ENCODE results near the gene SLC25A2. TPM values are rescaled to one million over a fixed set of nuclear protein-coding genes. Genes with fewer than 3 reads are reported as not detected.

SLC25A2 gene
- total RNA-seq, 2 donors from 2014 or later, result 0.55 to 0.68 TPM

- H3K9me3 ChIP-seq (ENCODE audit: control insufficient read depth, low read length), result peaks cover 93% of the 10 kb centered on the region
Measured at GRCh38 chr5:141258464-141258863, 45.4 kb downstream of the SLC25A2 start.

More at GRCh38 chr5:141258464-141258863, 45.4 kb downstream of the SLC25A2 start:
- H3K4me1 Mint-ChIP-seq, result no peaks in the 10 kb centered on the region
- no peak for TF ChIP-seq CTCF (conservative IDR thresholded peaks at IDR 0.05)
- no peaks in the 10 kb centered on the region for H3K36me3 ChIP-seq (ENCODE audit: control insufficient read depth, insufficient read depth, low read length)
- no peak for DNase-seq
- no peak overlapping the region for H3K27ac Mint-ChIP-seq
- peaks cover 98% of the 10 kb centered on the region for H3K9me3 Mint-ChIP-seq
- no peak overlapping the region for H3K4me3 ChIP-seq (ENCODE audit: low read length)
- no peaks in the 10 kb centered on the region for H3K4me1 ChIP-seq (ENCODE audit: control insufficient read depth, insufficient read depth, low read length)
- no peak overlapping the region for H3K9ac ChIP-seq (ENCODE audit: extremely low read depth, low read length, poor library complexity, severe bottlenecking)
- H3K27me3 ChIP-seq (ENCODE audit: control insufficient read depth, insufficient read depth, low read length, poor library complexity, severe bottlenecking), result no peaks in the 10 kb centered on the region
- H3K4me3 Mint-ChIP-seq, result no peak overlapping the region
- no peak overlapping the region for H3K27ac ChIP-seq (ENCODE audit: low read depth, low read length)
- H3K36me3 Mint-ChIP-seq (ENCODE audit: low read depth), result peaks cover 18% of the 10 kb centered on the region
- no peaks in the 10 kb centered on the region for H3K27me3 Mint-ChIP-seq (ENCODE audit: insufficient read depth)

Other genes with a start within 250 kb of the SLC25A2 start
- gene PCDHB2, start 209.4 kb downstream of the SLC25A2 start, total RNA-seq, result 10 to 100 TPM; 28.4 to 32.1 TPM
- gene PCDHB3, start 203.6 kb downstream of the SLC25A2 start, total RNA-seq, result 10 to 100 TPM in 1 of 2 donors, 1 to 10 TPM in 1; 4.3 to 17.7 TPM
- gene PCDHB4, start 182.2 kb downstream of the SLC25A2 start, total RNA-seq, result 1 to 10 TPM; 1.7 to 3.3 TPM
- gene PCDHB5, start 168.8 kb downstream of the SLC25A2 start, total RNA-seq, result 10 to 100 TPM in 1 of 2 donors, 1 to 10 TPM in 1; 2.4 to 43.5 TPM
- gene PCDHB6, start 154.0 kb downstream of the SLC25A2 start, total RNA-seq, result 1 to 10 TPM in 1 of 2 donors, under 1 TPM in 1; 0.66 to 2.0 TPM
- under 1 TPM; 0.42 to 0.75 TPM for gene PCDHB7, start 131.4 kb downstream of the SLC25A2 start, total RNA-seq
- gene PCDHB8, start 126.3 kb downstream of the SLC25A2 start, total RNA-seq, result 1 to 10 TPM in 1 of 2 donors, under 1 TPM in 1; 0.71 to 3.6 TPM
- gene PCDHB16, start 121.7 kb downstream of the SLC25A2 start, total RNA-seq, result 10 to 100 TPM in 1 of 2 donors, 1 to 10 TPM in 1; 9.7 to 14.8 TPM
- gene PCDHB9, start 116.9 kb downstream of the SLC25A2 start, total RNA-seq, result 1 to 10 TPM; 3.2 to 5.1 TPM
- 1 to 10 TPM; 2.9 to 3.5 TPM for gene PCDHB10, start 111.7 kb downstream of the SLC25A2 start, total RNA-seq
- 1 to 10 TPM; 2.6 to 4.7 TPM for gene PCDHB11, start 104.4 kb downstream of the SLC25A2 start, total RNA-seq
- 1 to 10 TPM; 1.6 to 5.0 TPM for gene PCDHB12, start 95.3 kb downstream of the SLC25A2 start, total RNA-seq
- gene PCDHB13, start 90.1 kb downstream of the SLC25A2 start, total RNA-seq, result 1 to 10 TPM; 1.8 to 3.3 TPM
- 1 to 10 TPM; 2.6 to 2.8 TPM for gene PCDHB14, start 80.7 kb downstream of the SLC25A2 start, total RNA-seq
- 1 to 10 TPM; 3.7 to 9.8 TPM for gene PCDHB15, start 58.7 kb downstream of the SLC25A2 start, total RNA-seq
- gene TAF7, start 16.7 kb upstream of the SLC25A2 start, total RNA-seq, result 10 to 100 TPM; 85.4 to 99.0 TPM
- 1 to 10 TPM in 1 of 2 donors, under 1 TPM in 1; 0.38 to 2.2 TPM for gene PCDHGA1, start 26.5 kb upstream of the SLC25A2 start, total RNA-seq
- gene PCDHGA2, start 34.7 kb upstream of the SLC25A2 start, total RNA-seq, result 1 to 10 TPM in 1 of 2 donors, under 1 TPM in 1; 0.09 to 2.0 TPM
- gene PCDHGA3, start 39.8 kb upstream of the SLC25A2 start, total RNA-seq, result 1 to 10 TPM in 1 of 2 donors, not detected in 1; 4.3 TPM
- gene PCDHGB1, start 46.0 kb upstream of the SLC25A2 start, total RNA-seq, result 1 to 10 TPM; 1.4 to 6.6 TPM
- 1 to 10 TPM in 1 of 2 donors, under 1 TPM in 1; 0.86 to 5.0 TPM for gene PCDHGA4, start 51.0 kb upstream of the SLC25A2 start, total RNA-seq
- 1 to 10 TPM; 1.6 to 5.2 TPM for gene PCDHGB2, start 55.9 kb upstream of the SLC25A2 start, total RNA-seq
- gene PCDHGA5, start 60.1 kb upstream of the SLC25A2 start, total RNA-seq, result 1 to 10 TPM in 1 of 2 donors, under 1 TPM in 1; 0.51 to 3.0 TPM
- 1 to 10 TPM in 1 of 2 donors, under 1 TPM in 1; 0.40 to 4.6 TPM for gene PCDHGB3, start 66.2 kb upstream of the SLC25A2 start, total RNA-seq
- 1 to 10 TPM in 1 of 2 donors, under 1 TPM in 1; 0.55 to 3.8 TPM for gene PCDHGA6, start 69.8 kb upstream of the SLC25A2 start, total RNA-seq
- gene PCDHGA7, start 78.7 kb upstream of the SLC25A2 start, total RNA-seq, result 1 to 10 TPM in 1 of 2 donors, under 1 TPM in 1; 0.40 to 1.9 TPM
- gene PCDHGB4, start 83.6 kb upstream of the SLC25A2 start, total RNA-seq, result 10 to 100 TPM; 10.7 to 13.9 TPM
- 1 to 10 TPM; 1.1 to 3.0 TPM for gene PCDHGA8, start 88.6 kb upstream of the SLC25A2 start, total RNA-seq
- 10 to 100 TPM in 1 of 2 donors, 1 to 10 TPM in 1; 1.3 to 17.3 TPM for gene PCDHGB5, start 93.9 kb upstream of the SLC25A2 start, total RNA-seq
- 1 to 10 TPM in 1 of 2 donors, under 1 TPM in 1; 0.89 to 7.3 TPM for gene PCDHGA9, start 98.7 kb upstream of the SLC25A2 start, total RNA-seq
- gene PCDHGB6, start 104.0 kb upstream of the SLC25A2 start, total RNA-seq, result 10 to 100 TPM in 1 of 2 donors, 1 to 10 TPM in 1; 8.3 to 10.8 TPM
- 10 to 100 TPM in 1 of 2 donors, 1 to 10 TPM in 1; 3.2 to 20.7 TPM for gene PCDHGA10, start 108.9 kb upstream of the SLC25A2 start, total RNA-seq
- 10 to 100 TPM; 15.3 to 19.3 TPM for gene PCDHGB7, start 113.6 kb upstream of the SLC25A2 start, total RNA-seq
- gene PCDHGA11, start 117.0 kb upstream of the SLC25A2 start, total RNA-seq, result 10 to 100 TPM in 1 of 2 donors, 1 to 10 TPM in 1; 8.5 to 10.6 TPM
- gene PCDHGA12, start 126.5 kb upstream of the SLC25A2 start, total RNA-seq, result 1 to 10 TPM; 1.4 to 4.1 TPM
- 10 to 100 TPM; 13.9 to 27.6 TPM for gene PCDHGC3, start 171.9 kb upstream of the SLC25A2 start, total RNA-seq
- 1 to 10 TPM; 2.6 to 3.0 TPM for gene PCDHGC4, start 181.0 kb upstream of the SLC25A2 start, total RNA-seq
- gene PCDHGC5, start 185.0 kb upstream of the SLC25A2 start, total RNA-seq, result 1 to 10 TPM in 1 of 2 donors, under 1 TPM in 1; 0.71 to 1.8 TPM

All from endodermal cell (in vitro differentiated cells).